CD14-positive monocyte (primary cell): Measurements from ENCODE around the gene LRP1-AS. TPM values are rescaled to one million over a fixed set of nuclear protein-coding genes. Genes with fewer than 3 reads are reported as not detected.

ENCODE experiments used
- DNase-seq, 3 donors: peaks; one replicate each; pipeline ENCODE4 v3.0.0-alpha.2; 2011 to 2022
- H2AFZ ChIP-seq: 2 replicates; pipeline ENCODE4 v1.6.0; 2012; ENCODE audit warnings: mild to moderate bottlenecking, low read depth, low read length, inconsistent platforms; ENCODE audit not compliant: insufficient read depth, poor library complexity, severe bottlenecking
- H3K27ac ChIP-seq, 2 donors: 1 replicate in 1 of 2; 2 replicates in 1 of 2; pipeline ENCODE4 v1.5.1; 2012 to 2013; ENCODE audit warnings: low read length in 2 of 2, control low read depth in 1 of 2, inconsistent platforms in 1 of 2, low read depth in 1 of 2, mild to moderate bottlenecking in 1 of 2
- H3K27me3 ChIP-seq, 2 donors: one replicate each; pipeline versions ENCODE4 v1.6.0 to v1.6.1; 2011 to 2013; ENCODE audit warnings: low read length in 2 of 2; ENCODE audit not compliant: control insufficient read depth in 2 of 2, insufficient read depth in 2 of 2
- H3K36me3 ChIP-seq, 2 donors: replicated peaks in 1 of 2; 1 replicate in 1 of 2; 2 replicates in 1 of 2; pipeline versions ENCODE4 v1.5.1 to v1.6.1; 2012 to 2013; ENCODE audit warnings: low read length in 2 of 2, control low read depth in 1 of 2, inconsistent platforms in 1 of 2, mild to moderate bottlenecking in 1 of 2; ENCODE audit not compliant: insufficient read depth in 2 of 2, control insufficient read depth in 1 of 2
- H3K4me1 ChIP-seq, 2 donors: 1 replicate in 1 of 2; 2 replicates in 1 of 2; pipeline versions ENCODE4 v1.5.1 to v1.6.1; 2012 to 2013; ENCODE audit warnings: low read length in 2 of 2, control low read depth in 1 of 2, inconsistent platforms in 1 of 2, mild to moderate bottlenecking in 1 of 2, moderate library complexity in 1 of 2; ENCODE audit not compliant: insufficient read depth in 2 of 2, control insufficient read depth in 1 of 2
- H3K4me2 ChIP-seq: replicated peaks from 2 replicates; pipeline ENCODE3; 2012; ENCODE audit warnings: low read length, moderate library complexity, mild to moderate bottlenecking; ENCODE audit not compliant: poor library complexity, severe bottlenecking; ENCODE audit errors: extremely low read depth
- H3K4me3 ChIP-seq, 3 experiments: fragments of 200-600 bp in 1 of 3; sonication (generic) in 1 of 3; replicated peaks in 1 of 3; 1 replicate in 2 of 3; 2 replicates in 1 of 3; pipeline ENCODE4 v1.5.1; 2011 to 2013; ENCODE audit warnings: low read length in 3 of 3, mild to moderate bottlenecking in 3 of 3, control low read depth in 2 of 3, low read depth in 2 of 3, inconsistent platforms in 1 of 3, moderate library complexity in 1 of 3
- H3K79me2 ChIP-seq: 2 replicates; pipeline ENCODE4 v1.6.0; 2012; ENCODE audit warnings: mild to moderate bottlenecking, control low read depth, inconsistent platforms, low read length, moderate library complexity; ENCODE audit not compliant: insufficient read depth
- H3K9ac ChIP-seq: 2 replicates; pipeline ENCODE4 v1.6.0; 2017; ENCODE audit warnings: low read length, mild to moderate bottlenecking; ENCODE audit not compliant: insufficient read depth, poor library complexity, severe bottlenecking
- H3K9me3 ChIP-seq, 2 donors: replicated peaks in 1 of 2; 1 replicate in 1 of 2; 2 replicates in 1 of 2; pipeline versions ENCODE4 v1.5.1 to v1.6.1; 2012 to 2013; ENCODE audit warnings: low read length in 2 of 2, control low read depth in 1 of 2; ENCODE audit not compliant: control insufficient read depth in 1 of 2, insufficient read depth in 1 of 2
- H4K20me1 ChIP-seq: 2 replicates; pipeline ENCODE4 v1.6.0; 2012; ENCODE audit warnings: mild to moderate bottlenecking, low read length, control low read depth, moderate library complexity; ENCODE audit not compliant: insufficient read depth
- H3K27ac Mint-ChIP-seq, 7 donors: one replicate each; pipeline ENCODE4 v1.8.0; 2020; ENCODE audit warnings: mild to moderate bottlenecking in 7 of 7, mixed read lengths in 7 of 7, moderate library complexity in 6 of 7, inconsistent platforms in 2 of 7
- H3K27me3 Mint-ChIP-seq, 3 donors: one replicate each; pipeline ENCODE4 v1.8.0; 2021 to 2022; ENCODE audit warnings: low read depth in 3 of 3, mild to moderate bottlenecking in 3 of 3, mixed read lengths in 3 of 3, moderate library complexity in 3 of 3, inconsistent platforms in 1 of 3
- H3K36me3 Mint-ChIP-seq, 2 donors: one replicate each; pipeline ENCODE4 v1.8.0; 2020; ENCODE audit warnings: mixed read lengths in 2 of 2, inconsistent platforms in 1 of 2, mild to moderate bottlenecking in 1 of 2
- H3K4me1 Mint-ChIP-seq: one replicate; pipeline ENCODE4 v1.8.0; 2020; ENCODE audit warnings: mild to moderate bottlenecking, mixed read lengths
- H3K4me3 Mint-ChIP-seq, 2 donors: one replicate each; pipeline ENCODE4 v1.8.0; 2020; ENCODE audit warnings: mild to moderate bottlenecking in 2 of 2, mixed read lengths in 2 of 2, moderate library complexity in 1 of 2
- H3K9me3 Mint-ChIP-seq, 7 donors: one replicate each; pipeline ENCODE4 v1.8.0; 2020 to 2022; ENCODE audit warnings: mixed read lengths in 7 of 7, mild to moderate bottlenecking in 6 of 7, moderate library complexity in 6 of 7, inconsistent platforms in 2 of 7
- WGBS: methylation state at CpG from one replicate; pipeline ENCODE4 v1.1.5; 2013; ENCODE audit warnings: missing lambda C conversion rate; ENCODE audit not compliant: insufficient coverage; 5-methylcytosine and 5-hydroxymethylcytosine counted together
- intact Hi-C, 2 donors: fragments of 100-400 bp; cut with micrococcal nuclease; formaldehyde crosslinking; loops; one replicate each; pipeline versions ENCODE4 v1.15.0 to v1.15.1; 2023
- polyA plus RNA-seq, 3 donors: library from polyadenylated mRNA; depleted of rRNA in 1 of 3; unstranded in 2 of 3; stranded (reverse) in 1 of 3; fragments of 300-500 nt in 2 of 3; fragments of >200 nt in 1 of 3; fragmentation: Illumina TruSeq in 2 of 3; gene quantifications; 1 replicate in 2 of 3; 2 replicates in 1 of 3; pipeline ENCODE4 v1.2.3, GENCODE V29; 2012 to 2021
- TF ChIP-seq, protein P1 (sequence below): fragments of 200-600 bp; IDR thresholded peaks from one replicate; pipeline ENCODE4 v1.8.0; 2022; ENCODE audit warnings: antibody characterized with exemption, mild to moderate bottlenecking

LRP1-AS gene
- polyA plus RNA-seq, 3 donors, result 0.35 to 1.5 TPM; not detected in 1

DNA sequence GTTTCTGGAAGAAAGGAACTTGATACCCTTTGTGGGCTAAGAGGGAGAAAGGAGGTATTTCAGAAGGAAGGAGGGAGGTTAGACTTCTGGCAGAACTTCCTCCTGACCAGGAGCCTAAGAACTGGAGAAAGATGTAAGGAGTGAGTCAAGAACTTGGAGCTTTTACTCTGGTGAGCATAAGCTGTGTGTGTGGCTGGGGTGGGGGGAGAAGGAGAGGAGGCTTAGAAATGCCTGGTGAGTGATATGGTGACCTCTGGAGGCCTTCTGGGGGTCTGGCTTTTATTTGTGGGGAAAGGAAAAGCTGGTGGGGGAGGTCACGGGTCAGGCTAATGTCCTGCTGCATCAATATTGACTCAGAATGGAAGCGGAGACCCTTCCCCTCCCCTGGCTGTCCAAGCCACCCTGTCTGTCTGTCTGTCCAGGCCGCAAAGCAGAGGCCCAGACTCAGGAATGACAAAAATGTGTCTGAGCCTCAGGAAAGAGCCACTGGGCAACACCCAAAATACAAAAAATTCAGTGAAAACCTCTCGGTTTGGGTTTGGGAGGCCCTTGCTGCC lies 14.3 kb downstream of the LRP1-AS start:
- peaks cover 47 to 75% of the 10 kb centered on the region in 2 donors for H3K4me1 ChIP-seq
- peak overlapping the region; percentile 100 for H3K4me2 ChIP-seq
- H3K27me3 Mint-ChIP-seq, result peaks cover 0 to 14% (median 0%) of the 10 kb centered on the region in 3 donors
- H3K79me2 ChIP-seq, result peaks cover 90% of the 10 kb centered on the region
- no peaks in the 10 kb centered on the region for H3K9me3 Mint-ChIP-seq
- no peak for DNase-seq
- peaks cover 55 to 65% of the 10 kb centered on the region in 2 donors for H3K36me3 Mint-ChIP-seq
- H3K4me1 Mint-ChIP-seq, result peaks cover 75% of the 10 kb centered on the region
- peaks cover 24 to 62% of the 10 kb centered on the region in 2 donors for H3K36me3 ChIP-seq
- no peaks in the 10 kb centered on the region for H3K27me3 ChIP-seq
- H3K9me3 ChIP-seq, result no peaks in the 10 kb centered on the region
- peak overlapping the region in 1 of 3 experiments; percentile 92 for H3K4me3 ChIP-seq
- H3K27ac Mint-ChIP-seq, result peak overlapping the region in 6 of 7 donors; percentile 35 to 85 (median 62)
- WGBS, result 93% methylated on average over 2 of the region's 4 CpGs
- intact Hi-C loops, result no loop called here
- TF ChIP-seq, protein P1, sequence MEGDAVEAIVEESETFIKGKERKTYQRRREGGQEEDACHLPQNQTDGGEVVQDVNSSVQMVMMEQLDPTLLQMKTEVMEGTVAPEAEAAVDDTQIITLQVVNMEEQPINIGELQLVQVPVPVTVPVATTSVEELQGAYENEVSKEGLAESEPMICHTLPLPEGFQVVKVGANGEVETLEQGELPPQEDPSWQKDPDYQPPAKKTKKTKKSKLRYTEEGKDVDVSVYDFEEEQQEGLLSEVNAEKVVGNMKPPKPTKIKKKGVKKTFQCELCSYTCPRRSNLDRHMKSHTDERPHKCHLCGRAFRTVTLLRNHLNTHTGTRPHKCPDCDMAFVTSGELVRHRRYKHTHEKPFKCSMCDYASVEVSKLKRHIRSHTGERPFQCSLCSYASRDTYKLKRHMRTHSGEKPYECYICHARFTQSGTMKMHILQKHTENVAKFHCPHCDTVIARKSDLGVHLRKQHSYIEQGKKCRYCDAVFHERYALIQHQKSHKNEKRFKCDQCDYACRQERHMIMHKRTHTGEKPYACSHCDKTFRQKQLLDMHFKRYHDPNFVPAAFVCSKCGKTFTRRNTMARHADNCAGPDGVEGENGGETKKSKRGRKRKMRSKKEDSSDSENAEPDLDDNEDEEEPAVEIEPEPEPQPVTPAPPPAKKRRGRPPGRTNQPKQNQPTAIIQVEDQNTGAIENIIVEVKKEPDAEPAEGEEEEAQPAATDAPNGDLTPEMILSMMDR, result no peak
- H3K9ac ChIP-seq, result no peak overlapping the region
- peak overlapping the region; percentile 2 to 95 for H3K4me3 Mint-ChIP-seq
- H4K20me1 ChIP-seq, result peaks cover 82% of the 10 kb centered on the region
- H3K27ac ChIP-seq, result peak overlapping the region in 1 of 2 donors; percentile 45
- H2AFZ ChIP-seq, result no peak overlapping the region

DNA sequence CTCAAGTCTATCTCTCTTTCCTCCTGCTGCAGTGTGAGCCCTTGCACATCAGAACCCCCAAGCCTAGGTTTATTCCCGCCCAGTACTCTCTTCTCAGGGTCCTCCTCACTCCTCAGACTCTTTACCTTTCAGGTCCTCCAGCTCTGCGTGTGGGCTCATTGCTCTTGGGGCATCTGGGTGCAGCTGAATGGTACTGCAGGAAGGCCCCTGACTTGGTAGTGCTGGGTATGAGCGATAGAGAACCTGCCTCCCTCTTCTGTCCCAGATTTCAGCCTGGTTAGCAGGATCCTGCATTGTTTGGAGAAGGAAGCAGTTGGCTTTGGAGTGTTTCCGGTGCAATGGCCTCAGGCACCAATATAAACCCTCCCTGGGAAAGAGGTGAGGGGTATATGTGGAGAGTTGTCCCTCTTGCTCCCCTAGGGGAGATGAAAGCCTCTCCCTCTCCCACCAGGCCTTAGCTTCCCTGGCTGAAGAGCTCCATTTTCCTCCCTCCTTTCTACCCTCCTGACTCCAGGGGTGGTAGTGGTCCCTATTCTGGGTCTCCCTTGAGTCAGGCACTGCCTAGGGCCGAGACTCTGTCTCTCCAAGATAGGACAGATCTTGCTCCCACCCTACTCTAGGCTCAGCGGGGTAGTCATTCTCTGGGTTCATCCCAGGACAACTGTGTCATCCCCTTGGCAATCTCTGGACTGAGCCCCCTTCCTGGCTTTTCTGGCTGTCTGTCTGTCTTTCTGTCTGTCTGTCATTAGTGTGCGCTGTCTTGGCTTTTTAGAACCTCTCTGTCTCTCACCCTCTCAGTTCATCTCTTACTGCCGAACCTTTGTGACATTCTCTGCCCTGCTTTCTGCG lies 15.3 kb downstream of the LRP1-AS start:
- peaks cover 82% of the 10 kb centered on the region for H3K79me2 ChIP-seq
- peak overlapping the region in 1 of 2 donors; percentile 45 for H3K27ac ChIP-seq
- 96% methylated on average over 5 of the region's 9 CpGs for WGBS
- H3K4me3 ChIP-seq, result peak overlapping the region in 1 of 3 experiments; percentile 92
- H3K4me3 Mint-ChIP-seq, result peak overlapping the region; percentile 93 to 95
- H3K4me2 ChIP-seq, result peak overlapping the region; percentile 100
- H3K36me3 ChIP-seq, result peaks cover 24 to 57% of the 10 kb centered on the region in 2 donors
- peaks cover 42 to 75% of the 10 kb centered on the region in 2 donors for H3K4me1 ChIP-seq
- H3K36me3 Mint-ChIP-seq, result peaks cover 52 to 65% of the 10 kb centered on the region in 2 donors
- TF ChIP-seq, protein P1, result no peak
- no peaks in the 10 kb centered on the region for H3K27me3 ChIP-seq
- no peak for DNase-seq
- H3K9ac ChIP-seq, result no peak overlapping the region
- H3K9me3 ChIP-seq, result no peaks in the 10 kb centered on the region
- no peaks in the 10 kb centered on the region for H3K9me3 Mint-ChIP-seq
- peaks cover 70% of the 10 kb centered on the region for H3K4me1 Mint-ChIP-seq
- intact Hi-C loops, result no loop called here
- peak overlapping the region in 6 of 7 donors; percentile 35 to 85 (median 51) for H3K27ac Mint-ChIP-seq
- no peak overlapping the region for H2AFZ ChIP-seq
- peaks cover 73% of the 10 kb centered on the region for H4K20me1 ChIP-seq
- H3K27me3 Mint-ChIP-seq, result peaks cover 0 to 10% (median 3%) of the 10 kb centered on the region in 3 donors
